ENCODE data around the gene ZNF746.
"Not testable (repeated sequence)": the region's sequence is repeated elsewhere in the genome, so short reads cannot be mapped to it uniquely, and the experiment has no call there.

ZNF746 gene

GRCh38 chr7:149454750-149455149 is 42.9 kb downstream of the ZNF746 start:
- no peak for DNase-seq (ENCODE audit: low read depth)
- no peak for TF ChIP-seq CTCF (IDR thresholded peaks at IDR 0.05; ENCODE audit: insufficient read depth, low read depth, low read length, missing control alignments)
- no peak overlapping the region for H3K4me3 ChIP-seq (ENCODE audit: low read depth, low read length)

- H3K4me3 ChIP-seq (ENCODE audit: low read depth, low read length), result no peak overlapping the region
- DNase-seq (ENCODE audit: low read depth), result no peak
- TF ChIP-seq CTCF (IDR thresholded peaks at IDR 0.05; ENCODE audit: insufficient read depth, low read depth, low read length, missing control alignments), result no peak
Observed at GRCh38 chr7:149454006-149454405, 43.6 kb downstream of the ZNF746 start.

- H3K4me3 ChIP-seq (ENCODE audit: low read depth, low read length), result no peak overlapping the region
- DNase-seq (ENCODE audit: low read depth), result no peak
- TF ChIP-seq CTCF (IDR thresholded peaks at IDR 0.05; ENCODE audit: insufficient read depth, low read depth, low read length, missing control alignments), result no peak
Observed at GRCh38 chr7:149450821-149451220, 46.8 kb downstream of the ZNF746 start.

GRCh38 chr7:149449897-149450296 is 47.7 kb downstream of the ZNF746 start:
- DNase-seq (ENCODE audit: low read depth), result no peak
- no peak for TF ChIP-seq CTCF (IDR thresholded peaks at IDR 0.05; ENCODE audit: insufficient read depth, low read depth, low read length, missing control alignments)
- H3K4me3 ChIP-seq (ENCODE audit: low read depth, low read length), result no peak overlapping the region

- TF ChIP-seq CTCF (IDR thresholded peaks at IDR 0.05; ENCODE audit: insufficient read depth, low read depth, low read length, missing control alignments), result no peak
- H3K4me3 ChIP-seq (ENCODE audit: low read depth, low read length), result no peak overlapping the region
- DNase-seq (ENCODE audit: low read depth), result no peak
Observed at GRCh38 chr7:149448961-149449360, 48.6 kb downstream of the ZNF746 start.

- not testable (repeated sequence) for H3K4me3 ChIP-seq (ENCODE audit: low read depth, low read length); DNase-seq (ENCODE audit: low read depth)
Observed at GRCh38 chr7:149446026-149446425, 51.6 kb downstream of the ZNF746 start.

GRCh38 chr7:149444287-149444686 is 53.3 kb downstream of the ZNF746 start:
- no peak overlapping the region for H3K4me3 ChIP-seq (ENCODE audit: low read depth, low read length)
- no peak for DNase-seq (ENCODE audit: low read depth)
- TF ChIP-seq CTCF (IDR thresholded peaks at IDR 0.05; ENCODE audit: insufficient read depth, low read depth, low read length, missing control alignments), result no peak
